Measurements from ENCODE around the gene SLC2A11. TPM values are rescaled to one million over a fixed set of nuclear protein-coding genes. Genes with fewer than 3 reads are reported as not detected.

SLC2A11 gene
- total RNA-seq, 1 experiment from 2014 or later, result not detected

GRCh38 chr22:23922921-23923320 is 65.2 kb downstream of the SLC2A11 start:
- DNase-seq (ENCODE audit: low spot score), result no peak
- in situ Hi-C loops (cut with HindIII; ENCODE audit: low sequenced_read_pairs), result no loop called here

- in situ Hi-C loops (cut with HindIII; ENCODE audit: low sequenced_read_pairs), result no loop called here
- no peak for DNase-seq (ENCODE audit: low spot score)
These were observed 67.4 kb downstream of the SLC2A11 start for GRCh38 chr22:23925020-23925606.

GRCh38 chr22:23926561-23926960 is 68.9 kb downstream of the SLC2A11 start:
- DNase-seq (ENCODE audit: low spot score), result no peak
- in situ Hi-C loops (cut with HindIII; ENCODE audit: low sequenced_read_pairs), result no loop called here

Other genes starting within 250 kb of the SLC2A11 start
- not detected in 2 replicates for gene DRICH1, start 225.6 kb upstream of the SLC2A11 start, total RNA-seq (2014; rRNA removed; shearing (Covaris generic))
- gene RGL4, start 166.9 kb upstream of the SLC2A11 start, total RNA-seq (2014; rRNA removed; shearing (Covaris generic)), result not detected in 2 replicates
- not detected in 2 replicates for gene ZNF70, start 106.8 kb upstream of the SLC2A11 start, total RNA-seq (2014; rRNA removed; shearing (Covaris generic))
- not detected in 2 replicates for gene VPREB3, start 103.5 kb upstream of the SLC2A11 start, total RNA-seq (2014; rRNA removed; shearing (Covaris generic))
- not detected in 2 replicates for gene C22orf15, start 94.9 kb upstream of the SLC2A11 start, total RNA-seq (2014; rRNA removed; shearing (Covaris generic))
- gene CHCHD10, start 89.9 kb upstream of the SLC2A11 start, total RNA-seq (2014; rRNA removed; shearing (Covaris generic)), result not detected in 2 replicates
- not detected in 2 replicates for gene MMP11, start 85.0 kb upstream of the SLC2A11 start, total RNA-seq (2014; rRNA removed; shearing (Covaris generic))
- not detected in 2 replicates for gene SMARCB1, start 70.9 kb upstream of the SLC2A11 start, total RNA-seq (2014; rRNA removed; shearing (Covaris generic))
- not detected in 2 replicates for gene DERL3, start 18.9 kb upstream of the SLC2A11 start, total RNA-seq (2014; rRNA removed; shearing (Covaris generic))
- gene MIF, start 36.5 kb downstream of the SLC2A11 start, total RNA-seq (2014; rRNA removed; shearing (Covaris generic)), result not detected in 2 replicates
- gene GSTT2B, start 103.3 kb downstream of the SLC2A11 start, total RNA-seq (2014; rRNA removed; shearing (Covaris generic)), result not detected in 2 replicates
- not detected in 2 replicates for gene DDTL, start 109.0 kb downstream of the SLC2A11 start, total RNA-seq (2014; rRNA removed; shearing (Covaris generic))
- gene DDT, start 116.6 kb downstream of the SLC2A11 start, total RNA-seq (2014; rRNA removed; shearing (Covaris generic)), result not detected in 2 replicates
- not detected in 2 replicates for gene GSTT2, start 122.3 kb downstream of the SLC2A11 start, total RNA-seq (2014; rRNA removed; shearing (Covaris generic))
- not detected in 2 replicates for gene GSTT4, start 147.6 kb downstream of the SLC2A11 start, total RNA-seq (2014; rRNA removed; shearing (Covaris generic))
- gene CABIN1, start 153.4 kb downstream of the SLC2A11 start, total RNA-seq (2014; rRNA removed; shearing (Covaris generic)), result not detected in 2 replicates